ENCODE results near the gene DCC. TPM values are rescaled to one million over a fixed set of nuclear protein-coding genes. Genes with fewer than 3 reads are reported as not detected.

Gene DCC
- total RNA-seq, 1 experiment from 2014 or later: not detected

DNA sequence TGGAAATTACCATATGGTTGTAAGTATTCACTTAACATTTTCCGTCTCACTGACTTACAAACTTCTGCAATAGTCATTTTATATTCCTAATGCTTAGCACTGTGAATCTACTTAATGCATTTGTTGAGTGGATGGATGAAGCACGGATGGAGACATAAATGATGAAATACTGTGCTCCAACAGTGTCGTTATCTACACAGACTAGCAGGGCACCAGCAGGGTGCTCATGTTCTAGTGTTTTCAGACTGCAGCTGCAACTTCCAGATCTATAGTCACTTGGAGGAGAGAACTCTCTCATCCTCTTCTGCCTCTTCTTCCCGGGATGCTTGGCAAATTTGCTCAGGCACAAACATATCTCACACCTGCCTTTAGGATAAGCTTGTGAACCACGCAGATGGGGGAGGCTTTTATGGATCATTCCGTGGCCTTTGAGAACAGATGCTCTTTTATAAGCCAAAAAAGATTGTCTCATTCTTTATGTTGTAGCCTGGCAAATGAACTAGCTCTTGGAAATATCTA is 1086.7 kb downstream of the DCC start:
- Histone ChIP-seq H3K79me2 (ENCODE audit: low read depth) (no peaks in the 10 kb centered on the region), H3K27ac (no peak overlapping the region), H3K4me3 (no peak overlapping the region), H2AFZ (no peak overlapping the region), H3K4me2 (no peak overlapping the region), H3K36me3 (ENCODE audit: low read depth) (no peaks in the 10 kb centered on the region), H3K4me1 (replicated peaks; ENCODE audit: insufficient read depth) (no peaks in the 10 kb centered on the region), H3K27me3 (ENCODE audit: insufficient read depth, low read depth) (no peaks in the 10 kb centered on the region), H4K20me1 (ENCODE audit: insufficient read depth) (no peaks in the 10 kb centered on the region), H3K9me3 (ENCODE audit: insufficient read depth, low read depth) (no peaks in the 10 kb centered on the region), H3F3A (ENCODE audit: insufficient read depth, low read depth) (no peaks in the 10 kb centered on the region), H3K9me2 (ENCODE audit: insufficient read depth) (no peaks in the 10 kb centered on the region)
- ChIA-PET CTCF (no interaction called here), POLR2A (ENCODE audit: unreplicated experiment) (no interaction called here)
- DNase-seq: no peak
- intact Hi-C loops (cut with micrococcal nuclease; ENCODE audit: unreplicated experiment): no loop called here
- no TSS peak for BruUV-seq (replicated peaks)
- TF ChIP-seq CTCF (conservative IDR thresholded peaks at IDR 0.05) (no peak), EZH2 (IDR thresholded peaks at IDR 0.05; ENCODE audit: low read depth) (no peak)

- H3K4me3 ChIP-seq: no peak overlapping the region
- no peak for TF ChIP-seq CTCF (conservative IDR thresholded peaks at IDR 0.05)
- no peak for TF ChIP-seq EZH2 (IDR thresholded peaks at IDR 0.05; ENCODE audit: low read depth)
Observed at GRCh38 chr18:53441761-53442414, 1101.9 kb downstream of the DCC start.

DNA sequence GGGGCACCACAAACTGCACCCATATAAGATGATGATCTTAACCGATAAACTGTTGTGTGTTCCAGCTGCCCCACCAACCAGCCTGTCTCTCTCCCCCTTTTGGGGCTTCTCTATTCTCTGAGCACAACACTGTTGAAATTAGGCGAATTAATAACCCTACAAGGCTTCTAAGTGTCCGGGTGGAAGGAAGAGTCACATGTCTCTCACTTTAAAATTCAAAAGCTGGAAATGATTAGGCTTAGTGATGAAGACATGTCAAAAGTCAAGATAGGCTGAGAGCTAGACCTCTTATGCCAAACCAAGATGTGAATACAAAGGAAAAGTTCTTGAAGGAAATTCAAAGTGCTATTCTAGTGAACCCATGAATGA is 1102.4 kb downstream of the DCC start:
- no peak overlapping the region for H3K4me2 ChIP-seq
- intact Hi-C loops (cut with micrococcal nuclease; ENCODE audit: unreplicated experiment): no loop called here
- POLR2A ChIA-PET (ENCODE audit: unreplicated experiment): no interaction called here
- no peak overlapping the region for H3K4me3 ChIP-seq
- no peak for DNase-seq
- H3K36me3 ChIP-seq (ENCODE audit: low read depth): no peaks in the 10 kb centered on the region
- no peak overlapping the region for H3K27ac ChIP-seq
- no peaks in the 10 kb centered on the region for H3F3A ChIP-seq (ENCODE audit: insufficient read depth, low read depth)
- CTCF ChIA-PET: no interaction called here
- TF ChIP-seq CTCF (conservative IDR thresholded peaks at IDR 0.05) (no peak), EZH2 (IDR thresholded peaks at IDR 0.05; ENCODE audit: low read depth) (no peak)
- no peaks in the 10 kb centered on the region for H3K4me1 ChIP-seq (replicated peaks; ENCODE audit: insufficient read depth)
- no peaks in the 10 kb centered on the region for H3K79me2 ChIP-seq (ENCODE audit: low read depth)
- no TSS peak for BruUV-seq (replicated peaks)
- no peaks in the 10 kb centered on the region for H3K9me3 ChIP-seq (ENCODE audit: insufficient read depth, low read depth)
- H3K9me2 ChIP-seq (ENCODE audit: insufficient read depth): no peaks in the 10 kb centered on the region
- H4K20me1 ChIP-seq (ENCODE audit: insufficient read depth): no peaks in the 10 kb centered on the region
- H3K27me3 ChIP-seq (ENCODE audit: insufficient read depth, low read depth): peaks cover 8% of the 10 kb centered on the region
- H2AFZ ChIP-seq: no peak overlapping the region

More at GRCh38 chr18:53441761-53442414, 1101.9 kb downstream of the DCC start:
- no peak overlapping the region for H3K4me2 ChIP-seq
- no peaks in the 10 kb centered on the region for H3F3A ChIP-seq (ENCODE audit: insufficient read depth, low read depth)
- peaks cover 8% of the 10 kb centered on the region for H3K27me3 ChIP-seq (ENCODE audit: insufficient read depth, low read depth)
- no peaks in the 10 kb centered on the region for H3K9me2 ChIP-seq (ENCODE audit: insufficient read depth)
- intact Hi-C loops (cut with micrococcal nuclease; ENCODE audit: unreplicated experiment): no loop called here
- POLR2A ChIA-PET (ENCODE audit: unreplicated experiment): no interaction called here
- no peak overlapping the region for H3K27ac ChIP-seq
- no peaks in the 10 kb centered on the region for H3K9me3 ChIP-seq (ENCODE audit: insufficient read depth, low read depth)
- H3K36me3 ChIP-seq (ENCODE audit: low read depth): no peaks in the 10 kb centered on the region
- CTCF ChIA-PET: no interaction called here
- no peaks in the 10 kb centered on the region for H3K4me1 ChIP-seq (replicated peaks; ENCODE audit: insufficient read depth)
- H2AFZ ChIP-seq: no peak overlapping the region
- DNase-seq: no peak
- no peaks in the 10 kb centered on the region for H4K20me1 ChIP-seq (ENCODE audit: insufficient read depth)
- BruUV-seq (replicated peaks): no TSS peak
- H3K79me2 ChIP-seq (ENCODE audit: low read depth): no peaks in the 10 kb centered on the region

Measured in PC-9 (cell line).